Muscle of back (tissue), 11 donors: ENCODE data around the gene PPIL1. TPM values are rescaled to one million over a fixed set of nuclear protein-coding genes. Genes with fewer than 3 reads are reported as not detected.
A peak's percentile ranks its signal among the peaks of the same experiment; 100 is the strongest.

Experiments
- DNase-seq, 3 donors: peaks; one replicate each; pipeline versions ENCODE4 v3.0.0 to v3.0.0-alpha.2; 2013
- polyA plus RNA-seq, 10 donors: library from polyadenylated mRNA; unstranded; fragments of 120-200 nt; gene quantifications; one replicate each; pipeline ENCODE4 v1.2.1, GENCODE V29; 2013; ENCODE audit not compliant: insufficient read length in 10 of 10

The PPIL1 gene
- polyA plus RNA-seq, 10 donors: 31.7 to 42.8 (median 35.3) TPM

GRCh38 chr6:36837686-36838085, 36.9 kb downstream of the PPIL1 start:
- DNase-seq: no peak

- DNase-seq: no peak
These were observed 37.6 kb downstream of the PPIL1 start for GRCh38 chr6:36837022-36837339.

- DNase-seq: no peak
These were observed 38.2 kb downstream of the PPIL1 start for GRCh38 chr6:36836111-36837021.

- peak in 1 of 3 donors; percentile 59 for DNase-seq
These were observed 39.8 kb downstream of the PPIL1 start for GRCh38 chr6:36834576-36835341.

GRCh38 chr6:36833182-36833789, 41.3 kb downstream of the PPIL1 start:
- DNase-seq: no peak

GRCh38 chr6:36832313-36832712, 42.3 kb downstream of the PPIL1 start:
- no peak for DNase-seq

- no peak for DNase-seq
These were observed 44.0 kb downstream of the PPIL1 start for GRCh38 chr6:36830577-36830976.

- peak; percentile 69 to 84 (median 78) for DNase-seq
These were observed 44.6 kb downstream of the PPIL1 start for GRCh38 chr6:36829919-36830544.

GRCh38 chr6:36827261-36828079, 47.1 kb downstream of the PPIL1 start:
- DNase-seq: peak in 2 of 3 donors; percentile 64 to 75

GRCh38 chr6:36826520-36827227, 47.9 kb downstream of the PPIL1 start:
- DNase-seq: no peak

- DNase-seq: peak in 1 of 3 donors; percentile 39
These were observed 48.6 kb downstream of the PPIL1 start for GRCh38 chr6:36825994-36826393.

- DNase-seq: no peak
These were observed 49.2 kb downstream of the PPIL1 start for GRCh38 chr6:36825452-36825851.

GRCh38 chr6:36824253-36824652, 50.4 kb downstream of the PPIL1 start:
- DNase-seq: no peak

GRCh38 chr6:36823421-36824096, 51.0 kb downstream of the PPIL1 start:
- DNase-seq: no peak

GRCh38 chr6:36822506-36823269, 51.9 kb downstream of the PPIL1 start:
- peak in 1 of 3 donors; percentile 61 for DNase-seq

- DNase-seq: no peak
These were observed 52.8 kb downstream of the PPIL1 start for GRCh38 chr6:36821581-36822335.

GRCh38 chr6:36820700-36821580, 53.7 kb downstream of the PPIL1 start:
- no peak for DNase-seq
